Esophagus squamous epithelium (tissue), 5 donors: ENCODE data around the gene AP4M1. TPM values are rescaled to one million over a fixed set of nuclear protein-coding genes. Genes with fewer than 3 reads are reported as not detected.

Experiments used
- DNase-seq: peaks from one replicate; lab custom pipeline; 2025; lab: John Stamatoyannopoulos, UW
- H3K27ac ChIP-seq, 4 donors: fragments of 200-600 bp; sonication (generic); one replicate each; pipeline ENCODE4 v1.5.1; 2016 to 2019; ENCODE audit warnings: mild to moderate bottlenecking in 1 of 4
- H3K27me3 ChIP-seq, 4 donors: fragments of 200-600 bp; sonication (generic); 1 replicate in 3 of 4; 2 replicates in 1 of 4; pipeline versions ENCODE4 v1.5.1 to v1.6.0; 2017 to 2021; ENCODE audit warnings: antibody characterized with exemption in 1 of 4
- H3K36me3 ChIP-seq, 3 donors: fragments of 200-600 bp; sonication (generic); one replicate each; pipeline ENCODE4 v1.5.1; 2016 to 2019
- H3K4me1 ChIP-seq, 3 donors: fragments of 200-600 bp; sonication (generic); one replicate each; pipeline ENCODE4 v1.5.1; 2017 to 2019
- H3K4me3 ChIP-seq, 4 donors: fragments of 200-600 bp; sonication (generic); 1 replicate in 3 of 4; 2 replicates in 1 of 4; pipeline ENCODE4 v1.5.1; 2016 to 2019; ENCODE audit warnings: mild to moderate bottlenecking in 2 of 4, moderate library complexity in 1 of 4
- H3K9me3 ChIP-seq, 3 donors: fragments of 200-600 bp; sonication (generic); one replicate each; pipeline ENCODE4 v1.5.1; 2016 to 2019
- POLR2A ChIP-seq, 4 donors: fragments of 450-650 bp; IDR thresholded peaks; one replicate each; pipeline ENCODE4 v1.6.1; 2017; ENCODE audit warnings: antibody characterized with exemption in 4 of 4, mild to moderate bottlenecking in 4 of 4, moderate library complexity in 3 of 4
- WGBS, 2 donors: methylation state at CpG; one replicate each; pipeline ENCODE4 v1.1.5; 2018; 5-methylcytosine and 5-hydroxymethylcytosine counted together
- intact Hi-C: fragments of 100-400 bp; cut with DNase I; formaldehyde crosslinking; loops from one replicate; pipeline ENCODE4 v1.15.0; 2022
- total RNA-seq, 4 donors: library from RNA; depleted of rRNA; stranded (reverse); fragments of >200 nt; gene quantifications; one replicate each; pipeline ENCODE4 v1.1.0, GENCODE V29; 2016
- TF ChIP-seq, protein P1 (sequence below), 6 experiments: fragments of 450-650 bp in 4 of 6; fragments of 200-600 bp in 2 of 6; sonication (generic) in 2 of 6; IDR thresholded peaks; one replicate each; pipeline ENCODE4 v1.5.1; 2016 to 2019; ENCODE audit warnings: antibody characterized with exemption in 6 of 6, mild to moderate bottlenecking in 4 of 6, moderate library complexity in 4 of 6
- donor health status: DM: yes; HTN: yes; CAD: no.

Gene AP4M1
- total RNA-seq, 4 donors from 2014 or later = 8.1 to 26.1 (median 9.9) TPM

DNA sequence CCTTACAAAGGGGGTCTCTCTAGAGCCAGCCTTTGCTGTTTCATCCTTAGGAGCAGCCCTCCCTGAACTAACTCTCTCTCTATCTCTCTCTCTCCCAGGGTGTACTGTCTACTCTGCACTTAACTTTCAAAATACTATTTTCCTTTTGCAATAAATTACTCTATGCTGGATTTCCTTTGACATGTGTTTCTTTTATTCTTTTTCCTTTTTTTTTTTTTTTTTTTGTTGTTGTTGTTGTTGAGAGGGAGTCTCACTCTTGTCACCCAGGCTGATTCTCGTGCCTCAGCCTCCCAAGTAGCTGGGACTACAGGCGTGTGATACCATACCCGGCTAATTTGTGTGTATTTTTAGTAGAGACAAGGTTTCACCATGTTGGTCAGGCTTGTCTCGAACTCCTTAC, 18.5 kb upstream of the AP4M1 start:
- H3K4me1 ChIP-seq = peaks cover 5 to 47% (median 25%) of the 10 kb centered on the region in 3 donors
- intact Hi-C loops = no loop called here

DNA sequence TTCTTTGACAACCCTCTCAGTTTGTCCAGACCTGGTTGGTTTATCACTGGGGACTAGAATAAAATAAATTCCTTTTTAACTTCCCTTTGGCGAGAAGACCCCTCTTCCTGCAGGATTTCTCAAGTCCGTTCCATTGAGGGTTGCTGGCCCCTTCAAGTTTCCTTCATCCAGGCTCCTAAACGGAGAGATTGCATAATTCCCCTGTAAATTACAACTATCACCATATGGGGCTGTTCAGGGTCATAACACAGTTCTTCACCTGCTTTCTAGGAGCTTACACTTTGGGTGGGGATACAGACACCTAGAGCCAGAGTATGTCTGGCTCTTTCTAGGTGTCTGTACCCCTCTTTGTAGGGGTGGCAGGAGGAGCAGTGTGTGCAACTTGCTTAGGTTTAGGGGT, 15.9 kb upstream of the AP4M1 start:
- H3K27me3 ChIP-seq = no peaks in the 10 kb centered on the region
- H3K36me3 ChIP-seq = peaks cover 0 to 8% (median 2%) of the 10 kb centered on the region in 3 donors
- H3K27ac ChIP-seq = no peak overlapping the region
- no peak for DNase-seq
- WGBS, 2 donors = 65 to 70% methylated on average over 3 of the region's 3 CpGs
- H3K4me1 ChIP-seq = peaks cover 10 to 45% (median 29%) of the 10 kb centered on the region in 3 donors
- H3K9me3 ChIP-seq = no peaks in the 10 kb centered on the region
- intact Hi-C loops = no loop called here
- no peak overlapping the region for H3K4me3 ChIP-seq
- TF ChIP-seq POLR2A (IDR thresholded peaks at IDR 0.05) = no peak
- TF ChIP-seq, protein P1, sequence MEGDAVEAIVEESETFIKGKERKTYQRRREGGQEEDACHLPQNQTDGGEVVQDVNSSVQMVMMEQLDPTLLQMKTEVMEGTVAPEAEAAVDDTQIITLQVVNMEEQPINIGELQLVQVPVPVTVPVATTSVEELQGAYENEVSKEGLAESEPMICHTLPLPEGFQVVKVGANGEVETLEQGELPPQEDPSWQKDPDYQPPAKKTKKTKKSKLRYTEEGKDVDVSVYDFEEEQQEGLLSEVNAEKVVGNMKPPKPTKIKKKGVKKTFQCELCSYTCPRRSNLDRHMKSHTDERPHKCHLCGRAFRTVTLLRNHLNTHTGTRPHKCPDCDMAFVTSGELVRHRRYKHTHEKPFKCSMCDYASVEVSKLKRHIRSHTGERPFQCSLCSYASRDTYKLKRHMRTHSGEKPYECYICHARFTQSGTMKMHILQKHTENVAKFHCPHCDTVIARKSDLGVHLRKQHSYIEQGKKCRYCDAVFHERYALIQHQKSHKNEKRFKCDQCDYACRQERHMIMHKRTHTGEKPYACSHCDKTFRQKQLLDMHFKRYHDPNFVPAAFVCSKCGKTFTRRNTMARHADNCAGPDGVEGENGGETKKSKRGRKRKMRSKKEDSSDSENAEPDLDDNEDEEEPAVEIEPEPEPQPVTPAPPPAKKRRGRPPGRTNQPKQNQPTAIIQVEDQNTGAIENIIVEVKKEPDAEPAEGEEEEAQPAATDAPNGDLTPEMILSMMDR (IDR thresholded peaks at IDR 0.05) = no peak

More for the DNA sequence above, 18.5 kb upstream of the AP4M1 start:
- H3K27ac ChIP-seq = peak overlapping the region in 3 of 4 donors; percentile 57 to 94 (median 89)
- H3K36me3 ChIP-seq = peaks cover 0 to 20% (median 0%) of the 10 kb centered on the region in 3 donors
- WGBS, 2 donors = 59 to 67% methylated on average over 3 to 4 of the region's 4 CpGs
- no peaks in the 10 kb centered on the region for H3K27me3 ChIP-seq
- no peak overlapping the region for H3K4me3 ChIP-seq
- TF ChIP-seq, protein P1 (IDR thresholded peaks at IDR 0.05) = no peak
- no peak for TF ChIP-seq POLR2A (IDR thresholded peaks at IDR 0.05)
- no peak for DNase-seq
- no peaks in the 10 kb centered on the region for H3K9me3 ChIP-seq

DNA sequence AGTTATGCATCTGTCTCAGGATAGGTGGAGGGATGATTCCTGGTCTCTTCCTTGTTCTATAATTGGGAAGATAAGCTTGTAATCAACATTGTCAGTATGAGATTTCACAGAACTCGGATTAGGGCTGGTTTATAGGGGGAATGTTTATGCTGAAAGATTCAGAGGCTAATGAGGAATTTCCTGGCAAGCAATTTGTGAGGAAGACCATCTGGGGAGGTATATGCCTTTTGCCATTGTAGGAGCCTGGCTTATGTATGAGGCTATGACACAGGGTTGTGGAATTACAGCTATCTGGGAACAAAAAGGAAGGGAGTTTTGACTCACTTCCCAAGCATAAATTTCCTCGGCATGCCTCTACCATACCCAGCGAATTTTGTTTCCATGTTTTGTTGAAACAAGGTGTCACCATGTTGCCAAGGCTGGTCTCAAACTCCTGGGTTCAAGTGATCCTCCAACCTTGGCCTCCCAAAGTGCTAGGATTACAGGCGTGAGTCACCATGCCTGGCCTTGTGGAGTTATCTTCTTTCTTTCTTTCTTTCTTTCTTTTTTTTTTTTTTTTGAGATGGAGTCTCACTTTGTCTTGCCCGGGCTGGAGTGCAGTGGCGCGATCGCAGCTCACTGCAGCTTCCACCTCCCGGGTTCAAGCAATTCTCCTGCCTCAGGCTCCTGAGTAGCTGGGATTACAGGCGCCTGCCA, 14.2 kb upstream of the AP4M1 start:
- 69 to 75% methylated on average over 9 to 10 of the region's 10 CpGs for WGBS, 2 donors
- peaks cover 5 to 24% (median 16%) of the 10 kb centered on the region in 3 donors for H3K36me3 ChIP-seq
- TF ChIP-seq, protein P1 (IDR thresholded peaks at IDR 0.05) = no peak
- no peak for DNase-seq
- H3K27me3 ChIP-seq = no peaks in the 10 kb centered on the region
- intact Hi-C loops = no loop called here
- H3K4me3 ChIP-seq = no peak overlapping the region
- no peaks in the 10 kb centered on the region for H3K9me3 ChIP-seq
- peak overlapping the region in 1 of 4 donors; percentile 91 for H3K27ac ChIP-seq
- peaks cover 6 to 41% (median 24%) of the 10 kb centered on the region in 3 donors for H3K4me1 ChIP-seq

DNA sequence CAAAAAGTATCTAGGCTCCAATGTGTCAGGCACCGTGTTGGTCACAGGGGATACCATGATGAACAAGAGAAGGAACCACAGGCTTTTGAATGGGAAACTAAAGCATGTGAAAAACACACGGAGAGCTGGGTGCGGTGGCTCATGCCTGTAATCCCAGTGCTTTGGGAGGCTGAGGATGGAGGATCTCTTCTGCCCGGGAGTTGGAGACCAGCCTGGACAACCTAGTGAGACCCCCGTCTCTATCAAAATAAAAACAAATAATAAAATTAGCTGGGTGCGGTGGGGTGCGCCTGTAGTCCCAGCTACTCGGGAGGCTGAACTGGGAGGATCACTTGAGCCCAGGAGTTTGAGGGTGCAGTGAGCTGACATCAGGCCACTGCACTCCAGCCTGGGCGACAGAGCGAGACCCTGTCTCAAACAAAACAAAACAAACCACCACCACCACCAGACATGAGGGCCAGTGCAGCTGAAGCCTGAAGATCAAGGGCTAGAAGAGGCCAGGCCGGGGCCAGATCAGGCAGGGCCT, 13.3 kb upstream of the AP4M1 start:
- intact Hi-C loops = no loop called here
- Histone ChIP-seq H3K36me3 (peaks cover 6 to 34% (median 25%) of the 10 kb centered on the region in 3 donors), H3K27me3 (no peaks in the 10 kb centered on the region), H3K27ac (peak overlapping the region; percentile 87 to 91 (median 88)), H3K4me1 (peaks cover 5 to 36% (median 17%) of the 10 kb centered on the region in 3 donors), H3K4me3 (peak overlapping the region; percentile 77 to 91 (median 85)), H3K9me3 (no peaks in the 10 kb centered on the region)
- DNase-seq = no peak
- WGBS, 2 donors = 73 to 75% methylated on average over 6 to 7 of the region's 11 CpGs
- TF ChIP-seq, protein P1 (IDR thresholded peaks at IDR 0.05) = no peak
- no peak for TF ChIP-seq POLR2A (IDR thresholded peaks at IDR 0.05)
